A549 treated with CpdA at 1 μM for 4 hours (cell line): ENCODE measurements around the gene LPP. TPM values are rescaled to one million over a fixed set of nuclear protein-coding genes. Genes with fewer than 3 reads are reported as not detected.

Experiments
- total RNA-seq: library from RNA; stranded (reverse); fragments of 200-300 nt; extraction: Qiagen RNA extraction; gene quantifications from 5 replicates; pipeline ENCODE4 v1.2.3, GENCODE V29; 2022; ENCODE audit warnings: low read depth

Gene LPP
- total RNA-seq, result 6.3 to 10.2 TPM (median 8.6 TPM) in 5 replicates

GRCh38 chr3:188154014-188154808, at the start of gene LPP:
Gene LPP, plus strand, starts transcription at chr3:188154157. Its CDS starts 251,964 bp downstream, at chr3:188406121.

